ENCODE measurements around the gene COX5B.

DNA sequence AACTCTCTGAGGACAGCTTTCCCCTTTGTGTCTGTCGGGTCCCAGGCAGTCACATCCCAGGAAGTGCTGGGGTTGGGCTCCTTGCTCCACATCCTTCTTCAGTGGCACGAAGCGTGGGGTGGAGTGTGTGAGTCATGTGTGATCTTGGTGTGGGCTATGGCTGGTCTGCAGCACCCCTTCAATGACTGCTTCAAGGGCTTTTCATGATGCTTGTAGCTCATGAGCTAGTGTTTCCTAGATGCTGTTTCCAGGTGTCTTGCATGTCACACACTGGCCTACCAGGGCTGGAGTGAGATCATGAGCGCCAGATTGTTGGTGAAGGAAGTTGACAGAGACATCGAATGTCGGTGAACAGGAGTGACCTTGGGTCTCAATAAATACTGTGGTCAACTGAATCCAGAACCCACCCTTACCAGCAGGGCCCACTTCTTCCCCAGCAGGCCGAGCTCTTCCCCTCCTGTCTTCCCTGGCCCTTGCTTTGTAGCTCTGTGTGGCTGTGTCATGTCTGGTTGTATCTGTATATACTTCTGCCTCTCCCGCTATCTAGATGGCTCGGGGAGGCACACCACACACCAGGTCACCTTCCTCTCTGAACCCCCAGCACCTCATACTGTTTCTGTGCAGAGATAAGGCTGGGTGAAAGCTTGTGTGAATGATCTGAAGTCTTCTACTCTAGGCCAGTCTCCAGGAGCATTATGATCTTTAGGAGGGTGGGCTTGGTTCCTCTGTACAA is 27.5 kb downstream of the COX5B start:
- TF ChIP-seq, protein P1, sequence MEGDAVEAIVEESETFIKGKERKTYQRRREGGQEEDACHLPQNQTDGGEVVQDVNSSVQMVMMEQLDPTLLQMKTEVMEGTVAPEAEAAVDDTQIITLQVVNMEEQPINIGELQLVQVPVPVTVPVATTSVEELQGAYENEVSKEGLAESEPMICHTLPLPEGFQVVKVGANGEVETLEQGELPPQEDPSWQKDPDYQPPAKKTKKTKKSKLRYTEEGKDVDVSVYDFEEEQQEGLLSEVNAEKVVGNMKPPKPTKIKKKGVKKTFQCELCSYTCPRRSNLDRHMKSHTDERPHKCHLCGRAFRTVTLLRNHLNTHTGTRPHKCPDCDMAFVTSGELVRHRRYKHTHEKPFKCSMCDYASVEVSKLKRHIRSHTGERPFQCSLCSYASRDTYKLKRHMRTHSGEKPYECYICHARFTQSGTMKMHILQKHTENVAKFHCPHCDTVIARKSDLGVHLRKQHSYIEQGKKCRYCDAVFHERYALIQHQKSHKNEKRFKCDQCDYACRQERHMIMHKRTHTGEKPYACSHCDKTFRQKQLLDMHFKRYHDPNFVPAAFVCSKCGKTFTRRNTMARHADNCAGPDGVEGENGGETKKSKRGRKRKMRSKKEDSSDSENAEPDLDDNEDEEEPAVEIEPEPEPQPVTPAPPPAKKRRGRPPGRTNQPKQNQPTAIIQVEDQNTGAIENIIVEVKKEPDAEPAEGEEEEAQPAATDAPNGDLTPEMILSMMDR (IDR thresholded peaks at IDR 0.05; ENCODE audit: insufficient read depth, low read depth, low read length), result no peak
- no peak for TF ChIP-seq EZH2 (IDR thresholded peaks at IDR 0.05; ENCODE audit: insufficient read depth, low read length)

Measured in astrocyte (in vitro differentiated cells and primary cell).